Lung (tissue), 12 donors: Measurements from ENCODE around the gene PHKB. TPM values are rescaled to one million over a fixed set of nuclear protein-coding genes. Genes with fewer than 3 reads are reported as not detected.
A peak's percentile ranks its signal among the peaks of the same experiment; 100 is the strongest.

Experiments used
- ATAC-seq: fragments of 200-7000 bp; cut with Tn5 transposase; one replicate; pipeline ENCODE4 v1.9.1; 2020; ENCODE audit warnings: moderate number of reproducible peaks; ENCODE audit not compliant: insufficient read depth, low FRiP score
- DNase-seq, 3 donors: peaks; one replicate each; pipeline ENCODE4 v3.0.0-alpha.2; 2013 to 2017
- H3K27ac ChIP-seq, 2 donors: one replicate each; pipeline ENCODE4 v1.5.1; 2013; ENCODE audit warnings: mild to moderate bottlenecking in 2 of 2, moderate library complexity in 2 of 2, control low read depth in 1 of 2, inconsistent platforms in 1 of 2, low read depth in 1 of 2, low read length in 1 of 2
- H3K27me3 ChIP-seq, 3 donors: one replicate each; pipeline ENCODE4 v1.5.1; 2013; ENCODE audit warnings: low read length in 2 of 3; ENCODE audit not compliant: control insufficient read depth in 3 of 3, insufficient read depth in 3 of 3
- H3K36me3 ChIP-seq, 4 donors: one replicate each; pipeline ENCODE4 v1.5.1; 2013; ENCODE audit warnings: low read length in 4 of 4, mild to moderate bottlenecking in 1 of 4, moderate library complexity in 1 of 4; ENCODE audit not compliant: control insufficient read depth in 4 of 4, insufficient read depth in 4 of 4
- H3K4me1 ChIP-seq, 5 donors: one replicate each; pipeline ENCODE4 v1.5.1; 2013; ENCODE audit warnings: low read length in 5 of 5, mild to moderate bottlenecking in 2 of 5, moderate library complexity in 1 of 5; ENCODE audit not compliant: control insufficient read depth in 5 of 5, insufficient read depth in 5 of 5
- H3K4me3 ChIP-seq: one replicate; pipeline ENCODE4 v1.5.1; 2013; ENCODE audit warnings: mild to moderate bottlenecking, control low read depth, moderate library complexity
- H3K9ac ChIP-seq, 2 donors: one replicate each; pipeline ENCODE4 v1.5.1; 2013; ENCODE audit warnings: low read length in 2 of 2, control low read depth in 1 of 2; ENCODE audit not compliant: insufficient read depth in 1 of 2
- H3K9me3 ChIP-seq, 4 donors: one replicate each; pipeline ENCODE4 v1.5.1; 2013; ENCODE audit warnings: low read length in 3 of 4, mild to moderate bottlenecking in 1 of 4, moderate library complexity in 1 of 4; ENCODE audit not compliant: control insufficient read depth in 4 of 4, insufficient read depth in 3 of 4
- WGBS, 2 donors: extraction: QIAGEN DNeasy Blood & Tissue Kit; methylation state at CpG; one replicate each; pipeline ENCODE4 v1.1.7; 2013; 5-methylcytosine and 5-hydroxymethylcytosine counted together
- polyA plus RNA-seq, 2 donors: library from polyadenylated mRNA; stranded (reverse); fragments of 200-250 nt; gene quantifications; one replicate each; pipeline ENCODE4 v1.2.1, GENCODE V29; 2013
- total RNA-seq, 2 donors: library from RNA; depleted of rRNA in 1 of 2; stranded (reverse); fragments of >200 nt in 1 of 2; gene quantifications; one replicate each; pipeline ENCODE4 v1.2.1, GENCODE V29; 2014 to 2021
- TF ChIP-seq, protein P1 (sequence below): IDR thresholded peaks from 2 replicates; pipeline ENCODE4 v1.5.1; 2012; ENCODE audit warnings: mild to moderate bottlenecking; ENCODE audit errors: control extremely low read depth, extremely low read depth
- donor health status: control.
- donor health status: control.
- donor health status: Bipolar disorder and iron deficiency.
- donor health status: healthy.
- donor health status: DM: yes; HTN: yes; CAD: no.

The PHKB gene
- total and polyA plus RNA-seq, 4 donors, result 21.2 to 134 (median 49.6) TPM

DNA sequence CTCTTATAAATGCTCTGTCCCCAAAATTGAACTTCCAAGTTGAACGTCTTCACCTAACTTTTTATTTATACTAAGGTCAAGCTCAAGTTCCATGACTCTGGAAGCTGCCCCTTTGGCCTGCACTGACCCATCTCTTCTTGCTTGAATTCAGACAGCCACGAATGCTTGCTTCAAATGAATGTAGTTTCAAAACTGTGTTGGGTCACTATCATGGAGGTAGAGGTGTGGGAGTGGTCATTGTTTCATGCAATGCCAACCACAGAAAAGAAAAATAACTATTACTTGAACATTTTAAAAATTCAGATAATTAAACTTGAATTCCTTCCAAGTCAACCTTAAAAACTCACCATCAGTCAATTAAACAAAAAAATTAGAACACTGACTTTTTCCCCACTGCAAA is 2.8 kb upstream of the PHKB start:
- no peak overlapping the region for H3K4me3 ChIP-seq
- peaks cover 5 to 17% (median 11%) of the 10 kb centered on the region in 5 donors for H3K4me1 ChIP-seq
- no peak overlapping the region for H3K9ac ChIP-seq
- H3K27me3 ChIP-seq, result no peaks in the 10 kb centered on the region
- H3K9me3 ChIP-seq, result no peaks in the 10 kb centered on the region
- 92 to 95% methylated on average over 2 of the region's 2 CpGs for WGBS, 2 donors
- DNase-seq (no peak), ATAC-seq (no peak)
- TF ChIP-seq, protein P1, sequence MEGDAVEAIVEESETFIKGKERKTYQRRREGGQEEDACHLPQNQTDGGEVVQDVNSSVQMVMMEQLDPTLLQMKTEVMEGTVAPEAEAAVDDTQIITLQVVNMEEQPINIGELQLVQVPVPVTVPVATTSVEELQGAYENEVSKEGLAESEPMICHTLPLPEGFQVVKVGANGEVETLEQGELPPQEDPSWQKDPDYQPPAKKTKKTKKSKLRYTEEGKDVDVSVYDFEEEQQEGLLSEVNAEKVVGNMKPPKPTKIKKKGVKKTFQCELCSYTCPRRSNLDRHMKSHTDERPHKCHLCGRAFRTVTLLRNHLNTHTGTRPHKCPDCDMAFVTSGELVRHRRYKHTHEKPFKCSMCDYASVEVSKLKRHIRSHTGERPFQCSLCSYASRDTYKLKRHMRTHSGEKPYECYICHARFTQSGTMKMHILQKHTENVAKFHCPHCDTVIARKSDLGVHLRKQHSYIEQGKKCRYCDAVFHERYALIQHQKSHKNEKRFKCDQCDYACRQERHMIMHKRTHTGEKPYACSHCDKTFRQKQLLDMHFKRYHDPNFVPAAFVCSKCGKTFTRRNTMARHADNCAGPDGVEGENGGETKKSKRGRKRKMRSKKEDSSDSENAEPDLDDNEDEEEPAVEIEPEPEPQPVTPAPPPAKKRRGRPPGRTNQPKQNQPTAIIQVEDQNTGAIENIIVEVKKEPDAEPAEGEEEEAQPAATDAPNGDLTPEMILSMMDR, result no peak
- H3K36me3 ChIP-seq, result peaks cover 3 to 15% (median 4%) of the 10 kb centered on the region in 4 donors
- no peak overlapping the region for H3K27ac ChIP-seq

DNA sequence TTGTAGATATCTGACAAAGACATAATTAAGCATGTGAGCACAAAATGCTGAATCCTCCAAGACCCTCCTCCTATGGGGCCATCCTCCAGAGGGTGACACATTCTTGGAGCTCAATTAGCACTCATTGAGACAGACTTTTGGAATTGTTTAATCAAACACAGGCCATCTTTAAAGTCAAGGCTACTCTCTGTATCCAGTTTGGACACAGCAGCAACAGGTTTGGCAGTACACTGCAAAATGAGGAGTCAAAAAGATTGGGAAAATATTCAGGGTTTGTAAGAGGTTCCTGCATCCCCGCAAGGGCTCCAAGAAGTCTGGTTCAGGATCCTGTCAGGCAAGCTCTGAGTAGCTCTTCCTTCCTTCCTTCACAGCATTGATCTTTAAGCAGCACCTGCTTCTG is 1.5 kb upstream of the PHKB start:
- WGBS, 2 donors, result 62 to 79% methylated on average over 1 of the region's 1 CpG
- peak overlapping the region; percentile 71 to 90 for H3K9ac ChIP-seq

DNA sequence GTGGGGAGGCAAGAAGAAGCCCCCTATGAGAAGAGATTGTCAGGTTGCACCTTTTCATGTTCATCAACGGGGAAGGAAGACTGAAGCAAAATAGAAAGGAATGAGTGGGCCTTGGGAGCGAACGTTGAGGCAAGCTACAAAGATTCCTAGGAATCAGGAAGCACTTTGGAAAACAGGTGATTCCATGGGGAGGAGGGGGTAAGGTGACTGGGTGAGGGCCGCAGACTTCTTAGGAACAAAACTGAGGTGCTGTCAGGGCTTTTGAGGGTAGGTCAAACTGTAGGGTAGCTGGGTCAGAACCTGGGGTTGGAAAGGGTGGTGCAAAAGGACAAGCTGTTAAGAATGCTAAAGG is 796 bp upstream of the PHKB start:
- 7 to 8% methylated on average over 4 of the region's 4 CpGs for WGBS, 2 donors
- Histone ChIP-seq H3K27me3 (no peaks in the 10 kb centered on the region), H3K9ac (peak overlapping the region; percentile 71 to 90), H3K9me3 (no peaks in the 10 kb centered on the region), H3K4me3 (peak overlapping the region; percentile 93), H3K36me3 (peaks cover 0 to 12% (median 5%) of the 10 kb centered on the region in 4 donors), H3K27ac (peak overlapping the region; percentile 96 to 100), H3K4me1 (peaks cover 7 to 19% (median 16%) of the 10 kb centered on the region in 5 donors)
- ATAC-seq, result no peak
- DNase-seq, result peak in 2 of 3 donors; percentile 7 to 13
- TF ChIP-seq, protein P1, result no peak

More for the DNA sequence above, 1.5 kb upstream of the PHKB start:
- H3K4me3 ChIP-seq, result no peak overlapping the region
- H3K9me3 ChIP-seq, result no peaks in the 10 kb centered on the region
- peaks cover 7 to 17% (median 16%) of the 10 kb centered on the region in 5 donors for H3K4me1 ChIP-seq
- DNase-seq, result no peak
- no peak overlapping the region for H3K27ac ChIP-seq
- TF ChIP-seq, protein P1, result no peak
- no peak for ATAC-seq
- H3K27me3 ChIP-seq, result no peaks in the 10 kb centered on the region
- H3K36me3 ChIP-seq, result peaks cover 0 to 14% (median 5%) of the 10 kb centered on the region in 4 donors
